ENCODE measurements around the gene ZFR2.

- TF ChIP-seq POLR2A (IDR thresholded peaks at IDR 0.05; ENCODE audit: extremely low read depth, insufficient read length) (no peak), CTCF (IDR thresholded peaks at IDR 0.05; ENCODE audit: low read depth, low read length) (no peak), MAX (IDR thresholded peaks at IDR 0.05; ENCODE audit: low read depth, low read length) (no peak), MYC (IDR thresholded peaks at IDR 0.05; ENCODE audit: low read depth, low read length) (no peak)
These were observed 75.0 kb downstream of the ZFR2 start for GRCh38 chr19:3793799-3794198.

All from NB4 (cell line).